ENCODE results near the gene ACOXL.
"Not testable (repeated sequence)": the region's sequence is repeated elsewhere in the genome, so short reads cannot be mapped to it uniquely, and the experiment has no call there.

The ACOXL gene

GRCh38 chr2:111044066-111044465 lies 311.7 kb downstream of the ACOXL start:
- no peak for DNase-seq

GRCh38 chr2:111045236-111045635 lies 312.9 kb downstream of the ACOXL start:
- not testable (repeated sequence) for DNase-seq

DNA sequence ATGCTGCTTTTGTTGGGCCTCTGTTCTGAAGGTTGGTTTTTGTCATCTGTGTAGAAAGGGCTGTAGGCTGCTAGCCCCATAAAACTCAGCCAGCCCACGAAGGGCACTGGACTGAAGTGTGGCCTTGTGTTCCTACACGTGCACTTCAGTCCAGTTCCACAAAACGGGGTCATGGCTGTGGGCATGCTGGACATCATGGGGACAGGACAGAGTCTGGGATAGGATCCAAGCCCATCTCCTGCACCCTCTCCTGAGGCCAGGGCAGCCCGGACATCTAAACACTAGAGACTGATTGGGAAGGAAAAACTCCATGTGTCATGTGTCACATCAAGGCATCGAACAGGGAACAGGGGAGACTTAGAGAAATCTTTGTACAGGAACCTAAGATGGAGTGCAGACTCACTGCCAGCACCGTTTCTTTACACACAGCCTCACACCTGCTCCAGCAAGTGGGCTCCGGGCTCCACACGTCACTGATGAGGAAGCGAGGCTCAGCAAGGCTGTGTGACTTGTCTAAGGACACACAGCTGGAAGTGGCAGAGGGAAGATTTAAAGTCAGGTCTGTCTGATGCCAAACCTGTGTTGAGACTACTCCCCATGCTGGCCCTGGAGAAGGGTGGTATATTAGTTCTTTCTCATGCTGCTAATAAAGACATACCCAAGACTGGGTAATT lies 313.5 kb downstream of the ACOXL start:
- DNase-seq = no peak

- DNase-seq = no peak
These were observed 314.3 kb downstream of the ACOXL start for GRCh38 chr2:111046670-111047069.

DNA sequence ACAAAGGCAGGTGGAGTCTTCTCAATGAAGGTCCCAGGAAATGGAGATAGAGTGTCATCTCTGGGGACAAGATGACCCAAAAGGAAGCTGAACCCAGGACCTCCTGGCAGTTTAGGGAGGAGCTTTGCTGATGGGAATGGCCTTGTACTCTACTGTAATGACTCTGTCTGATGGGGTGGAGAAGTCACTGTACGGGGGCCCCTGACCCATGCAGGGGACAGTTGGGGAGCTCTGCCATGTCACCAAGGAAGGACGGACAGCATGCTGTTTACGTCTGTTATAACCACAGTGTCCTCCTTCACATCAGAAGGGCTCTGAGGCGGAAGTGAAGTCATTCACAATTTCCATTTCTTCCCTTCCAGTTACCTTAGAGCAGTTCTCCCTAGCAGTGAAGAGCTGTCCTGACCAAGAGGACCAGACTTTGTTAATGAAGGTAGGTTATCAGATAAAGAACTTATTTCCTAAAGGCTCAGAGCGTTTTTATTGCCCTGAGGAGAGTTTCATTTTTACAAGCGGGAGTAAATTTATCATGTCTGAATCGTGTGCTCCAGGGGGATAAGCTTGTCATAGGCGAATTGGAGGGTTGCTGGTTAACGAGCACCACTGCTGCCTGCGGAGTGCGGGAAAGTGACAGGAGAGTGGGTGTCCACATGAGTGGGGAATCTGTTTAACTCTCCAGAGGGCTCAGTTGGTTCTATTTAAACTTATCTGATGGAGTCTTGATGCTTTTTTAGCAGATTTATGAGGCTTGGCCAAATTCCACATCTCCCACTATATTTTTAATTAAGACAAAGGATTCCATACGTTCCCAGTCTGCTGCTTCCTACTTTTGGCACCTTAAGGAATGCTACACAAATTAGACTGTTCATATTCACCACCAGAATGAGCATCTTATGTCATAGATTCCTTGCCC lies 316.7 kb downstream of the ACOXL start:
- no peak for DNase-seq

- no peak for DNase-seq
These were observed 317.6 kb downstream of the ACOXL start for GRCh38 chr2:111049792-111050640.

DNA sequence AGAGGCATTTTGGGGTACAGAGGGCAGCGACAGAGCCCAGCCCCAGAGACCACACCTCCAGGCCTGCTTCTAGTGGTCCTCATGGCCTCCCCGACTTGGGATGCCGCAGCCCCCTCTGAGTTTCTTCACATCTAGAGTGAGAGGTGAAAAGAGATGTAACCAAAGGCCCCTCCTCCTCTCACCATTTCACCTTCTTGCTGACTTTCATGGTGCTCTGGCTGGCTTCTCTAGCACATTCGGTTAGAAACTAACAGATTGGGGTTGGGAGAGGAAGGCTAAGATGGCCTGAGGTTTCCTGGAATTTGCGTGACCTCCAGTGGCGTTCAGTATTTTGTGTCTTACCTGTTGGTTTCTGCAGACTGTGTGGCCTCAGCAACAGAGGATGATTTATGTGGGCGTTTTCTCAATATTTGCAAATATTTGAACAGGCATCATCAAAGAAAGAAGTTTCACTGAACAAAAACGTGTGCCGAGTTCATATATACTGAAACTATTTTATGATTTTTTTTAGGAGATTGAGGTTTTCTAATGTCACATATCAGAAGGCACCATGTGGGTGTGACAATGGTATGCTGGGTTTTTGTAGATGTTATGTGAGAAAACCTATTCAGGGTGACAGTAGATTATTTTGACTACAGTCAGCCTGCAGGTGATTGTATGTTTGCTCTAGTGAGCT lies 318.5 kb downstream of the ACOXL start:
- DNase-seq = no peak

DNA sequence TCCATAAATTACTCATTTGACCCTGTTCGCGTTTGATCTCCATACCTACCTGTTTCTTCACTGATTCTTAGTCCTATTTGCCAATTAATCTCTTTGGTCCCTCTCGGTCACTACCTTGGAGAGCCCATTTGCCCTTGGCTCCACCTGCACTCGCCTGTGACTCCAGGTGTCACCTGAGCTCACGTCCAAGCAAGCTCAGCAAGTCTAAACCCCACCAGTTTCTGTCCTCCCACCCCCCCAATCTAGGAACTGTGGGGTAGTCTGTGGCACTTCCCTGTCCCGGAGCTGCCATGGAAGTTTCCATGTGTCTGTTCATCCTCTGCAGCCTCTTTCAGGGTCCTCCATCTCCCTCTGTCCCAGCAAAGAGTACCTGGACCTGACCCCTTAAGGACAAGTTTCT lies 320.2 kb downstream of the ACOXL start:
- DNase-seq = no peak

GRCh38 chr2:111053266-111053665 lies 320.9 kb downstream of the ACOXL start:
- no peak for DNase-seq

GRCh38 chr2:111053825-111054515 lies 321.6 kb downstream of the ACOXL start:
- DNase-seq = no peak

DNA sequence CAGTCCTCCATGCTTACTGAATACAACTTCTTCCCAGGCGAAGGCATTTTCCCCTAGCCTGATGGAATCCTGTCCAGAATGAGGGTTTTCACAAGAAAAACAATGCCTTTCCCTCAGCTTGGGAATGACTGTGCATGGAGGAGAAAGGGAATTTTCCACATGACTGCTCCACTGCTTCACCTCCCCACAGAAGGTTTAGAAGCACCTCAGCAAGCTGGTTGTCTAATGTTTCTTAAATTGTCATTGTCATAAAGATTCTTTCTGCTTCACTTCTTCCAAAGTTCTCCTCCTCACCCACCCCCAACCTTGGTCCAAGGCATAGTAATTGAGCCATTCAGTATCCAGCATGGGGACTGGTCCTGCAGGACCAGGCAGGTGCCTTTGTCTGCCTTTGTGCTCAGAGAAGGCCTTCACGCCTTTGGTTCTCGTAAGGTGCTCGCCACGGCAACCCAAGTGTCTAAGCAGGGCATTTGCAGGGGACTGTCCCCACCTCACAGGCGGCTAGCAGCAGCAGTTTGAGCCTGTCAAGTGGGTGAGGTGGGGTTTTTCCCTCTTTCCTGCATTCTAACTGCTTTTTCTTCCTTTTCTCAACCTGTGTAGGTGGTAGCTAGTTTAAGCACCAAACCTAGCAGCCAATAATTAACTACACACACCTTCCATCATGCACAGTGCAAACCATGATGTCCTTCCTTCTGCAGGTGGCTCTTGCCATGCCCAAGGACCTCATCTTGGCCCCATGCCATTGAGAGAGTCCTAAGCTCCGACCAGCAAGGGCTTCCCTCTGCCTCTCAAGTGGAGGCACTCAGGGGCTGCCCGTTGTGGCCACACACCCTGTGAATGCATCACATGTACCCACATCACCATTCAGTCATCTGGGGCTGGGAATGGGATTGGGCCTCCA lies 322.7 kb downstream of the ACOXL start:
- DNase-seq = no peak

DNA sequence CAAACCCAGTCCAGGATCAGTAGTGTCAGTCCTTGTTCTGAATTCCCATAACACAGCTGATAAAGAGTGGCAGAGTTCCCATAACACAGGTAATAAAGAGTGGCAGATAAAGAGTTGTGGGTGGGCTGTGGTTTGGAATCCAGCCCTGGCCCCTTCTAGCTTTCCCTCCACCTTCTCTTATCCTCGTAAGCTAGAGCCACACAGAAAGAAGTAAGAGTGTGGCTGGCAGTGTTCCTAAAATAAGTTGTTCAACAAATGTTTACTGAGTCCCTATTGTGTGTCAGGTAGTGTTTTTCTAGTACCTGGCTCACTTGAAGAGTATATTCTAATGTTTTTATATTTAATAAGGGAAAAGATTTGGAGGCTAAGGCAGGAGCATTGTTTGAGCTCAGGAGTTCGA lies 323.4 kb downstream of the ACOXL start:
- DNase-seq = no peak

DNA sequence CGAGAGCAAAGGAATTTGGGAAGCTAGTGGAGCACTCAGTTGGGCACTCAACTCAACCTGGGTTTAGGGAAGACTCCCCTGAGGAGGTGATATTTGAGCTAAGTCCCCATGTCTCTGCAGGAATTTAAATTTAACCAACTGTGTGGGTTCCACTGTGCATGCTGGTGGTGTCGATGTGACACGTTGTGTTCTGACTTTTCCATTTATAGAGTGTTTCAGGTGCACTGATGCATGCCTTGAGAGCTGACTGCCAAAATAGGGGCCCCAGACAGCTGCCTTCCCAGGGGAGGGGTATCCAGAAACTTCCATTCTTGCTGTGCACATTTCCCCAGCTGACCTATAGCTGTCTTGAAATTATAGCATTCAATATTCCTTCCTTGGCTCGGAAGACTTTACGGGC lies 324.7 kb downstream of the ACOXL start:
- DNase-seq = no peak

- no peak for DNase-seq
These were observed 325.3 kb downstream of the ACOXL start for GRCh38 chr2:111057721-111058120.

DNA sequence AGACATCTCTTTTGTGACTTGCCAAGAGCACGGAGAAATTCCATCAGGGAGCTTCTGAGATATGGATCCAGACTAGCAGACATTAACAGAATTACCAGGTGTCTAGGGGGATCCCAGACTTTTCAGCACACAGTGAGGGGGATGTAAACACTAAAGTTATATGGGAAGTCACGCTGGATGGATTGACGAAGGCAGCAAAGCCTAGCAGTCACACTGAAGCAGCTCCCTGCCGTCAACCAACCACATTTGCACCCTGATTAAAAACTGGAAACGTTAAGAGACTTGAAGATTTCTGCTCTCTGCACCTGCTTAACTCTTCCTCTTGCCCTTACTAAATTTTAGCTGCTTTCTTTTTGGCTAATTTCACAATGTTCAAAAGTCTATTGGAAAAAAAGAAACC lies 325.9 kb downstream of the ACOXL start:
- DNase-seq = no peak

DNA sequence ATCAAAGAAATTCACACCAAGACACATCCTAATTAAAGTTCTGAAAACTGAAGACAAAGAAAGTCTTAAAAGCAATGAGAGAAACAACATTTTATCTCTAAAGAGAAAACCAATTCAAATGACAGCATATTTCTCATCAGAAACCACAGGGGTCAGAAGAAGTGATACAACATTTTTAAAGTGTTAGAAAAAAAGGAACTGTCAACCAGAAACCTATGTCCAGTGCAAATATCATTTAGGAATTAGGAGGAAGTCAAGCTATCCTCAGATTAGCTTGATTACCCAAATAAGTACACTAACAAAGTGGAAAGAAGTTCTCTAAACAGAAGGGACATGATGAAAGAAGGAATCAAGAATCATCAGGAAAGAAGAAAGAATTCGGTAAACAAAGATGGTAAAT lies 328.8 kb downstream of the ACOXL start:
- no peak for DNase-seq

GRCh38 chr2:111062417-111062816 lies 330.0 kb downstream of the ACOXL start:
- DNase-seq = no peak

GRCh38 chr2:111066062-111066593 lies 333.8 kb downstream of the ACOXL start:
- no peak for DNase-seq

- no peak for DNase-seq
These were observed 336.2 kb downstream of the ACOXL start for GRCh38 chr2:111068435-111069058.

DNA sequence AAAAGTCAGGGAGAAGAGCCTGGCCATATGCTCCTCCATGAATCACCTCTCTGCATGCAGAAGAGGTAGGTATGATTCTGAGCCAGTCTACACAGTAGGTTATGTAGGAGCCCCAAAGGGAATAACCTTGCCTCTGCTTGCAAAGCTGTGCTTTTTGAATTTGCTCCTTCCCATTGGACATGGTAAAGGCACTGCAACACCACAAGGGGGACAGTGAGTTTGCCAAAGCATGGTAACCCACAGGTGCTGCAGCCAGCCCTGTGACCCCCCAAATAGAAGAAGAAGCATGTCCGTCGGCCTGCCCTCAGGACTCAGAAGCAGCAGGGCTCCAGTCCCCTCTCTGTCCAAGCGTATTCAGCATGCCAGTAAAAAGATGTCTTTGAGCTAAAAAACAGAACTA lies 337.3 kb downstream of the ACOXL start:
- DNase-seq = no peak
